GM18520 (cell line): ENCODE measurements around the gene RRP15.

Experiments
- ATAC-seq: cut with Tn5 transposase; IDR thresholded peaks from one replicate; pipeline ENCODE4 v1.9.1; 2021; ENCODE audit not compliant: unreplicated experiment

The RRP15 gene

GRCh38 chr1:218336328-218336727, 51.2 kb downstream of the RRP15 start:
- no peak for ATAC-seq

GRCh38 chr1:218339267-218339831, 54.3 kb downstream of the RRP15 start:
- ATAC-seq = no peak

DNA sequence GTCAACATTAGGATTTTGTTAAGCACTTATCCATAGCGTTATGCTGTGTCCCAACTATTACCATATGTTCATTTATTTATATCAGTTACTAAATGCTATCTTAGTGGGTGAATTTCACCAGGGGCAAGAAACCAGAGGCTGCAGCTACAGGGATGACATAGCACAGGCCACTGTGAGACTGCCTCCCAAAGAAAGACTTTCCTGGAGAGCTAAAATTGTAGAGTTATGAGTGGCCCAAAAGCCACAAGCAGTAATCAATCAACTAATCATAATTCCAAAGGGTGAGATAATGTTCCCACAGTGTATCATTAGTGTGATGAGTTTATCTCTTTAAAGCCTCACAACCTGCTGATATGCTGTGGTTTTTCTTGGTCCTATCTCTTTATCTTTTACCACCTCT, 56.2 kb downstream of the RRP15 start:
- no peak for ATAC-seq

DNA sequence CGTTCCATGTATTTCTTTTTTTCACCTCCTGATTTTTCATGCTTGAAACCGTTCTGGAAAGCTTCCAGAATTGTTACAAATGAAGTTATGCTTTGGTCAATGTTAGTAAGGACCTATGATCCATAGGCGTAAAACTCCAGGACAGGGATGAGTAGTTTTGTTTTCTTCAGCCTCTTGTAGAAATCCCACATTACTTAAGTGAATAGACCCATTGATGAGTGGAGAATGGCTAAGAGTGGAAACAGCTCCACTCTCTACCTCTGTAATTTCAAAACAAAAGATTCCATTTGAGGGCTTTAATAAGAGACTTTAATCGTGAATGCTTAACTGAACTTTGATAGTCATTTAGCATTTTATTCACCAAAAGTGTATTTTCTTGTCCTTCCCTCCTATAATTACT, 57.0 kb downstream of the RRP15 start:
- ATAC-seq = no peak

GRCh38 chr1:218344814-218345672, 60.0 kb downstream of the RRP15 start, which contains the start of gene TGFB2:
Gene TGFB2 (plus strand): TSS chr1:218345336. CDS start chr1:218346702, 1,366 bp downstream.
- ATAC-seq = peak; percentile 44

GRCh38 chr1:218345673-218346390, 60.7 kb downstream of the RRP15 start:
- peak; percentile 30 for ATAC-seq

GRCh38 chr1:218346391-218347204, 61.5 kb downstream of the RRP15 start:
- no peak for ATAC-seq

DNA sequence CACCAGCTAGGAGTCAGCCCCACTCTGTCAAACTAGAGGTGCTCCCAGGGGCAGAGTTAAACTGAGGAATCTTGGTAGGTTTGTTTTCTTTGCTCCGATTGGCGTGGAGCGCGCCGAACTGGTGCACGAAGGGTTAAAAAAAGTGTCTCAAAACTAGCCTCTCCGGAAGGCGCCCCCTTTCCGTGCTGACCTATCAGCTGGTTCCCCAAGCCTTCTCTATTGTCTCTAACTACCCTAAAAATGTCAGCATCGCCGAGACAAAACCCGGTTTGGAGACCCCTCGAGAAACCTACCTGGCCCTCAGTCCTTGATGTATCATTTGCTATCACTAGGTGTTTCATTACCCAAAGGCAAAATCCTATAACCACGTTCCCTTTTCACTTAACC, 62.2 kb downstream of the RRP15 start:
- no peak for ATAC-seq

- ATAC-seq = no peak
Observed at GRCh38 chr1:218347723-218348627, 62.9 kb downstream of the RRP15 start.

GRCh38 chr1:218348628-218349071, 63.6 kb downstream of the RRP15 start:
- ATAC-seq = no peak

- ATAC-seq = no peak
Observed at GRCh38 chr1:218349348-218350034, 64.4 kb downstream of the RRP15 start.

DNA sequence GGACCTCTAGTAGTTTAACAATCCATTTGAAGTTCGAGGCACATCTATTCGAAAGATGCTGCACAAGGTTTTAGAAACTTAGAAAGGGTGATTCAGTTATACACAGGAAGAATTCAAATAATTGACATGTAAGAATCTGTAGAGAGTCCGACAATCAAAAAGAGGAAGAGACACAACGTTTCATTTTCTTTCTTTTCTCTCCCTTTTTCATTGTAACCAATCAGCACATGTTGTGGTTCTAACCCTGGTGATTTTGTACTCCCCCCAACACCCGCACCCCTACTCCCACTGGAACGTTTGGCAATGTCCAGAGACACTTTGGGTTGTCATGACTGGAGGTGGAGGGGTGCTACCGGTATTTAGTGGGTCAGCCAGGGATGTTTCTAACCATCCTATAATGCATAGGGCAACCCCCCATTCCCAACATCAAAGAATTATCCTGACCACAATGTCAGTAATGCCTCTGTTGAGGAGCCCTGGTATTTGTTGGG, 65.0 kb downstream of the RRP15 start:
- no peak for ATAC-seq

DNA sequence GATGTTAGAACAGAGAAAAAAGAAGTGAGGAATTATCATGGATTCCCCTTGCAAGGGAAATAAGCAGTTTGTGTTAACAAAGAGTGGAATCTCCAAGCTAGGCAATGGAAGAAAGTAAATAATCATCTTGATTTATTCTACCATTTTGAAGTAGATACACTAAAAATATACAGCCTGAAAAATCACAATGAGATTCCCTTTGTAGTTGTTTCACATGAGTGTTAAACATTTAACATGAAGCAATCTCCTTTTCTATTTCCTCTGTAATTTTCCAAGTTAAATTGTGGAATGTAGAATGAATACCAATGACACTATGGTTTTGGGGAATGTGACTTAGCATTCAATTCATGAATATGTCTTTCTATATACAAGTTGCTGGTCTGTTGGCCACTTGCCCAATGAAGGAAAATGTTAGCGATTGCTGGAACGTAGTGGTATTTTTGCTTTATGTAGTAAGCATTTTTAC, 65.7 kb downstream of the RRP15 start:
- ATAC-seq = no peak

DNA sequence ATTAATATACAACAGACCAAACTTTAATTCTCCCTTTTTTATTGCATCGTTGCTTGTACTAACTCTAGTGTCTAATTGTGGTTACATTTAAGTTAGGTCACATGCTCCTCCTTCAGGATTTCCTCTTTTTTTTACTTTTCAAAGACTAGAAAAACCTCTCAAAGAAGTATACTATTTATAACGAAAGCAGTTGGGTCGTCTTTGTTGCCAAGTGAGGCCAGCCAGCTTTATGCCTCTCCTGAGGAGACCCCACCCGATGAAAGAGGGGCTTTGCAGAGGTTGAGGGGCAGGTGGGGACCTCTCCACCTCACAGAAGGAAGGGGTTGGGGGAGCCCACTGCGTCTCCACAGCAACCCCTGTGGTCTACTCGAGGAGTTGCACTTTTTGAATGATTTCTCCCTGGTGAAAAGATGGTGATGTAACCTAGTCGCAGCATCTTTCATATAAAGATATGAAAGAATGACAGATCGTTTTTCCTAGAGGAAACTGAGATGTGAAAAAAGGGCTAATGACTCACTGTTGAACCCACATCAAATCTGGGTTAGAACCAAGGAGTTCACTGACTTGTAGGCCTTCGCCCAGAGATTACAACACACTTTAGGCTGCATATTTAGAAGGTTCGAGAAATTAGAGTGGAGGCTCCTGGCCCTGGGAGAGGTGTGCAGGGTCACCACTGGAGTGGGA, 66.4 kb downstream of the RRP15 start:
- peak; percentile 59 for ATAC-seq

DNA sequence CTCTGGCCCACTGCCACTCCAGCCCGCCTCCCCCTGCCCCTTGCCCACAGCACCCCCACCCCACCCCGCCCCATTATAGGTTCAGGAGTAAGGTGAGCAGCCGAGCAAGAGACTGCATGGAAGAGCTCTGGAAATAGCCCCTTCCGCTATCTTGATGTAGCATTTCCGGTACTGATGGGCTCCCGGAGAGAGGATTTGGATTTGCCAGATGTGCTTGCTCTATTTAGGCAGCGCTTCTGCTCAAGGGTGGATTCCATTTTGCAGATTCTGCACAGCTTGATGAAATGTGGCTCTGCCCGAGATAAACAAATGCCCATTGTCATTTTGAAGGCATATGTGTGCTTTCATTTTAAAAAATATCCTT, 67.0 kb downstream of the RRP15 start:
- ATAC-seq = no peak

DNA sequence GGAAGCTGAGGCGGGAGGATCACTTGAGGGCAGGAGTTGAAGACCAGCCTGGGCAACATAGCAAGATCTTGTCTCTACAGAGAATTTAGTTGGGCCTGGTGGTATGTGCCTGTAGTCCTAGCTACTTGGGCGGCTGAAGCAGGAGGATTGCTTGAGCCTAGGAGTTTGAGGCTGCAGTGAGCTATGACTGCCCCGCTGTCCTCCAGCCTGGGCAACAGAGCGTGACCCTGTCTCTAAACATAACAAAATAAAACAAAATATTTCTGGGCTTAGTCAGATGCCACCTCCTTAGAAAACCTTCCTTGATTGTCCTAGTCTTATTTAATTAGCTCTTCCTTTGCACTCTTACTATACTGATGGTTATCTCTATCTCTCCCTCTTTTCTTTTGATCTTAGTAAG, 68.6 kb downstream of the RRP15 start:
- ATAC-seq = no peak

GRCh38 chr1:218355278-218355677, 70.2 kb downstream of the RRP15 start:
- ATAC-seq = no peak

GRCh38 chr1:218357211-218357892, 72.3 kb downstream of the RRP15 start:
- ATAC-seq = no peak
